SU-DHL-6 (cell line): Measurements from ENCODE around the gene CNPY1.

ENCODE experiments used
- EZH2phosphoT487 ChIP-seq: fragments of 200-600 bp; sonication (generic), shearing (Covaris generic); conservative IDR thresholded peaks from 2 replicates; pipeline ENCODE4 v1.6.1; 2018; ENCODE audit warnings: mild to moderate bottlenecking, antibody characterized with exemption, low read length, moderate library complexity, mixed read lengths
- TF ChIP-seq, protein P1 (sequence below): fragments of 200-600 bp; sonication (generic); IDR thresholded peaks from one replicate; pipeline ENCODE4 v1.5.1; 2017; ENCODE audit warnings: antibody characterized with exemption, mild to moderate bottlenecking, low read length, moderate library complexity; ENCODE audit not compliant: insufficient read depth, poor library complexity, severe bottlenecking

DNA sequence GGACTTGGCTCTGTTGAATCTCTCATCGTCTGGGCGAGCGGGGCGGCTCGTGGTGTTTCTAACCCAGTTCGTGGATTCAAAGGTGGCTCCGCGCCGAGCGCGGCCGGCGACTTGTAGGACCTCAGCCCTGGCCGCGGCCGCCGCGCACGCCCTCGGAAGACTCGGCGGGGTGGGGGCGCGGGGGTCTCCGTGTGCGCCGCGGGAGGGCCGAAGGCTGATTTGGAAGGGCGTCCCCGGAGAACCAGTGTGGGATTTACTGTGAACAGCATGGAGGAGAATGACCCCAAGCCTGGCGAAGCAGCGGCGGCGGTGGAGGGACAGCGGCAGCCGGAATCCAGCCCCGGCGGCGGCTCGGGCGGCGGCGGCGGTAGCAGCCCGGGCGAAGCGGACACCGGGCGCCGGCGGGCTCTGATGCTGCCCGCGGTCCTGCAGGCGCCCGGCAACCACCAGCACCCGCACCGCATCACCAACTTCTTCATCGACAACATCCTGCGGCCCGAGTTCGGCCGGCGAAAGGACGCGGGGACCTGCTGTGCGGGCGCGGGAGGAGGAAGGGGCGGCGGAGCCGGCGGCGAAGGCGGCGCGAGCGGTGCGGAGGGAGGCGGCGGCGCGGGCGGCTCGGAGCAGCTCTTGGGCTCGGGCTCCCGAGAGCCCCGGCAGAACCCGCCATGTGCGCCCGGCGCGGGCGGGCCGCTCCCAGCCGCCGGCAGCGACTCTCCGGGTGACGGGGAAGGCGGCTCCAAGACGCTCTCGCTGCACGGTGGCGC lies 88.1 kb downstream of the CNPY1 start, which contains the start of gene EN2:
- TF ChIP-seq, protein P1, sequence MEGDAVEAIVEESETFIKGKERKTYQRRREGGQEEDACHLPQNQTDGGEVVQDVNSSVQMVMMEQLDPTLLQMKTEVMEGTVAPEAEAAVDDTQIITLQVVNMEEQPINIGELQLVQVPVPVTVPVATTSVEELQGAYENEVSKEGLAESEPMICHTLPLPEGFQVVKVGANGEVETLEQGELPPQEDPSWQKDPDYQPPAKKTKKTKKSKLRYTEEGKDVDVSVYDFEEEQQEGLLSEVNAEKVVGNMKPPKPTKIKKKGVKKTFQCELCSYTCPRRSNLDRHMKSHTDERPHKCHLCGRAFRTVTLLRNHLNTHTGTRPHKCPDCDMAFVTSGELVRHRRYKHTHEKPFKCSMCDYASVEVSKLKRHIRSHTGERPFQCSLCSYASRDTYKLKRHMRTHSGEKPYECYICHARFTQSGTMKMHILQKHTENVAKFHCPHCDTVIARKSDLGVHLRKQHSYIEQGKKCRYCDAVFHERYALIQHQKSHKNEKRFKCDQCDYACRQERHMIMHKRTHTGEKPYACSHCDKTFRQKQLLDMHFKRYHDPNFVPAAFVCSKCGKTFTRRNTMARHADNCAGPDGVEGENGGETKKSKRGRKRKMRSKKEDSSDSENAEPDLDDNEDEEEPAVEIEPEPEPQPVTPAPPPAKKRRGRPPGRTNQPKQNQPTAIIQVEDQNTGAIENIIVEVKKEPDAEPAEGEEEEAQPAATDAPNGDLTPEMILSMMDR, result no peak
- TF ChIP-seq EZH2phosphoT487, result no peak
